ENCODE results near the gene NR2C1.

The NR2C1 gene

GRCh38 chr12:95059984-95060383 is 13.4 kb downstream of the NR2C1 start:
- no peak overlapping the region for H3K27ac ChIP-seq
- TF ChIP-seq ZFX (IDR thresholded peaks at IDR 0.05) = no peak
- TF ChIP-seq, protein P1, sequence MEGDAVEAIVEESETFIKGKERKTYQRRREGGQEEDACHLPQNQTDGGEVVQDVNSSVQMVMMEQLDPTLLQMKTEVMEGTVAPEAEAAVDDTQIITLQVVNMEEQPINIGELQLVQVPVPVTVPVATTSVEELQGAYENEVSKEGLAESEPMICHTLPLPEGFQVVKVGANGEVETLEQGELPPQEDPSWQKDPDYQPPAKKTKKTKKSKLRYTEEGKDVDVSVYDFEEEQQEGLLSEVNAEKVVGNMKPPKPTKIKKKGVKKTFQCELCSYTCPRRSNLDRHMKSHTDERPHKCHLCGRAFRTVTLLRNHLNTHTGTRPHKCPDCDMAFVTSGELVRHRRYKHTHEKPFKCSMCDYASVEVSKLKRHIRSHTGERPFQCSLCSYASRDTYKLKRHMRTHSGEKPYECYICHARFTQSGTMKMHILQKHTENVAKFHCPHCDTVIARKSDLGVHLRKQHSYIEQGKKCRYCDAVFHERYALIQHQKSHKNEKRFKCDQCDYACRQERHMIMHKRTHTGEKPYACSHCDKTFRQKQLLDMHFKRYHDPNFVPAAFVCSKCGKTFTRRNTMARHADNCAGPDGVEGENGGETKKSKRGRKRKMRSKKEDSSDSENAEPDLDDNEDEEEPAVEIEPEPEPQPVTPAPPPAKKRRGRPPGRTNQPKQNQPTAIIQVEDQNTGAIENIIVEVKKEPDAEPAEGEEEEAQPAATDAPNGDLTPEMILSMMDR (conservative IDR thresholded peaks at IDR 0.05) = no peak

GRCh38 chr12:95057424-95057823 is 16.0 kb downstream of the NR2C1 start:
- H3K27ac ChIP-seq = no peak overlapping the region
- TF ChIP-seq, protein P1 (conservative IDR thresholded peaks at IDR 0.05) = no peak
- TF ChIP-seq ZFX (IDR thresholded peaks at IDR 0.05) = no peak

DNA sequence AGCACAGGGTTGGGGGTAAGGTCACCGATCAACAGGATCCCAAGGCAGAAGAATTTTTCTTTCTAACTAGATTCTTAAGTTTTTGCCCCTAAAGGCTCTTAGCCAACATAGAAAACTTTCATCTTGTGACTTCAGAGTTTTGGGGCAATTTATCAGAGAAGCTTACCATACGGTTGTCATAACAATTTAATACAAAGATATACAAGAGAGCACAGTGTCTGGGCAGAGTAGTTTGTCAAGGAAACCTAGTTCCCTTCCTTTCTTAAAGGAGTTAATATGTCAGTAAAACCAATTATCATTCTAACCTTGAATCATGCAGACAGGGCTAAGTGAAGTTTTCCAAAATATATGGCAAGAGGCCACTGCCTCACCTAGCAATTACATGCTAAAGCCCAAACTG is 18.4 kb downstream of the NR2C1 start:
- TF ChIP-seq, protein P1 (conservative IDR thresholded peaks at IDR 0.05) = no peak
- no peak for TF ChIP-seq ZFX (IDR thresholded peaks at IDR 0.05)
- no peak overlapping the region for H3K27ac ChIP-seq

GRCh38 chr12:95054206-95054605 is 19.2 kb downstream of the NR2C1 start:
- no peak overlapping the region for H3K27ac ChIP-seq
- TF ChIP-seq ZFX (IDR thresholded peaks at IDR 0.05) = no peak
- TF ChIP-seq, protein P1 (conservative IDR thresholded peaks at IDR 0.05) = no peak

GRCh38 chr12:95051241-95051640 is 22.2 kb downstream of the NR2C1 start:
- TF ChIP-seq, protein P1 (conservative IDR thresholded peaks at IDR 0.05) = no peak
- no peak for TF ChIP-seq ZFX (IDR thresholded peaks at IDR 0.05)
- H3K27ac ChIP-seq = no peak overlapping the region

DNA sequence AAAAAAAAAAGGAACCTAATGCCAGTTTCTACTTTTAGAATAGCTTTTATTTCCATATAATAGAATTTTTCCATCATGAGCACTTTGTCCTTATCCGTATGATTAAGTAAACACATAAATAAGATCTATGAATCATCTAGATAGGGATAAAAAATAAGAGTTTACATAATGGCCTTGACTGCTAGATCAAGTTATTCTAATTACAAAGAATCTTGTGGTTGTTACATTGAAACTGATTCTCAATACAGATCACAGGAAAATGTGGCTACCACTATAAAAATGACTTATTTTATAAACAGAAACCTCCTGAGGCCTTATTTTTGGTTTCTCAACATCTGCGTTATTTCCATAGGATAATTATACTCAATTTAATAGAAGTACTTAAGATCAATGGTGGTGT is 35.5 kb downstream of the NR2C1 start:
- TF ChIP-seq ZFX (IDR thresholded peaks at IDR 0.05) = no peak
- TF ChIP-seq, protein P1 (conservative IDR thresholded peaks at IDR 0.05) = no peak
- H3K27ac ChIP-seq = no peak overlapping the region

GRCh38 chr12:95034750-95035149 is 38.7 kb downstream of the NR2C1 start:
- TF ChIP-seq ZFX (IDR thresholded peaks at IDR 0.05) = no peak
- TF ChIP-seq, protein P1 (conservative IDR thresholded peaks at IDR 0.05) = no peak
- H3K27ac ChIP-seq = no peak overlapping the region

All from C4-2B (cell line).